OCI-LY3 (cell line): ENCODE results near the gene SLC38A10.

Experiments used
- CTCF ChIP-seq: fragments of 200-600, 300-600 bp; sonication (generic); IDR thresholded peaks from 2 replicates; pipeline ENCODE4 v1.5.1; 2014; ENCODE audit warnings: antibody characterized with exemption, low read length, low read depth
- EZH2phosphoT487 ChIP-seq: fragments of 200-600 bp; shearing (Covaris generic); IDR thresholded peaks from 2 replicates; pipeline ENCODE4 v1.6.1; 2018; ENCODE audit warnings: antibody characterized with exemption, mixed run types, low read depth

- TF ChIP-seq CTCF: no peak
- TF ChIP-seq EZH2phosphoT487: no peak
Observed at GRCh38 chr17:81271226-81271625, 23.9 kb downstream of the SLC38A10 start.
